ENCODE results near the gene TMEM272.
A peak's percentile ranks its signal among the peaks of the same experiment; 100 is the strongest.

TMEM272 gene

GRCh38 chr13:51867062-51867461 lies 22.1 kb upstream of the TMEM272 start:
- no peak for TF ChIP-seq ZFX (IDR thresholded peaks at IDR 0.05; ENCODE audit: borderline replicate concordance)
- no peak for TF ChIP-seq CTCF (IDR thresholded peaks at IDR 0.05)
- no peak overlapping the region for H3K27ac ChIP-seq

GRCh38 chr13:51865838-51866237 lies 20.9 kb upstream of the TMEM272 start:
- TF ChIP-seq ZFX (IDR thresholded peaks at IDR 0.05; ENCODE audit: borderline replicate concordance) = no peak
- no peak for TF ChIP-seq CTCF (IDR thresholded peaks at IDR 0.05)
- no peak overlapping the region for H3K27ac ChIP-seq

- no peak for TF ChIP-seq CTCF (IDR thresholded peaks at IDR 0.05)
- TF ChIP-seq ZFX (IDR thresholded peaks at IDR 0.05; ENCODE audit: borderline replicate concordance) = no peak
- H3K27ac ChIP-seq = no peak overlapping the region
These were observed 18.0 kb upstream of the TMEM272 start for GRCh38 chr13:51862957-51863356.

GRCh38 chr13:51861723-51862300 lies 16.8 kb upstream of the TMEM272 start, which contains the start of gene CCDC70:
TSS of gene CCDC70 (plus strand) at chr13:51861969. CDS start at chr13:51865412, 3,443 bp downstream.
- H3K27ac ChIP-seq = no peak within 1 kb of the TSS
- TF ChIP-seq ZFX (IDR thresholded peaks at IDR 0.05; ENCODE audit: borderline replicate concordance) (no peak), CTCF (IDR thresholded peaks at IDR 0.05) (no peak)

- H3K27ac ChIP-seq = peak overlapping the region; percentile 63
- no peak for TF ChIP-seq ZFX (IDR thresholded peaks at IDR 0.05; ENCODE audit: borderline replicate concordance)
- no peak for TF ChIP-seq CTCF (IDR thresholded peaks at IDR 0.05)
These were observed 13.7 kb upstream of the TMEM272 start for GRCh38 chr13:51858433-51859247.

- H3K27ac ChIP-seq = peak overlapping the region; percentile 63
- TF ChIP-seq CTCF (IDR thresholded peaks at IDR 0.05) (no peak), ZFX (IDR thresholded peaks at IDR 0.05; ENCODE audit: borderline replicate concordance) (no peak)
These were observed 12.0 kb upstream of the TMEM272 start for GRCh38 chr13:51856998-51857397.
